KBM-7 (cell line): ENCODE measurements around the gene ZCCHC7.
"Not testable (repeated sequence)": the region's sequence is repeated elsewhere in the genome, so short reads cannot be mapped to it uniquely, and the experiment has no call there.

Experiments
- DNase-seq: peaks from one replicate; pipeline ENCODE4 v3.0.0-alpha.2; 2015
- in situ Hi-C: fragments of 300-500 bp; cut with MboI; formaldehyde crosslinking; loops from 2 replicates; pipeline ENCODE4 v1.14.3; 2020; ENCODE audit warnings: low sequenced_read_pairs, low pct_unique_long_range_greater_than_20kb, mixed read lengths

The ZCCHC7 gene

GRCh38 chr9:37283730-37284325, 163.5 kb downstream of the ZCCHC7 start:
- peak; percentile 28 for DNase-seq
- in situ Hi-C loops = no loop called here

DNA sequence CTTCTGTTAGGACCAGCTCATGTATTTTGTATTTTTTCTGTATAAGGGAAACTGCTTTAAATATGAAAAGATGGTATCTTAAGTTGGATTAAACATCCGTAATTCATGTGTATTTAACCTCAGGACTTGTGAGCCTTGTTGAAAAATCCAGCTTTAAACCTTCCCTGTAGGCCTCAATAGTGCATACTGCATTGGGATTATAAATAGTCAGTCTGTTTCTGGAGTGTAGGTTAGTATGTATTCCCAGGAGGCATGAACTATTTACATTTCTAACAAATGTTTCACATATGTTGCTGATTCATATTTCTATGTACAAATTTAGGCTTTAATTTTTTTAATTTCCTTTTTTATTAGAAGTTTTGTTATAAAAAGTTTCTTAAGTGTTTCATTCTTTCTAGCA, 164.3 kb downstream of the ZCCHC7 start:
- DNase-seq = no peak
- in situ Hi-C loops = no loop called here

GRCh38 chr9:37286530-37287175, 166.3 kb downstream of the ZCCHC7 start:
- in situ Hi-C loops = no loop called here
- DNase-seq = no peak

- no peak for DNase-seq
- in situ Hi-C loops = no loop called here
These were observed 166.9 kb downstream of the ZCCHC7 start for GRCh38 chr9:37287317-37287716.

DNA sequence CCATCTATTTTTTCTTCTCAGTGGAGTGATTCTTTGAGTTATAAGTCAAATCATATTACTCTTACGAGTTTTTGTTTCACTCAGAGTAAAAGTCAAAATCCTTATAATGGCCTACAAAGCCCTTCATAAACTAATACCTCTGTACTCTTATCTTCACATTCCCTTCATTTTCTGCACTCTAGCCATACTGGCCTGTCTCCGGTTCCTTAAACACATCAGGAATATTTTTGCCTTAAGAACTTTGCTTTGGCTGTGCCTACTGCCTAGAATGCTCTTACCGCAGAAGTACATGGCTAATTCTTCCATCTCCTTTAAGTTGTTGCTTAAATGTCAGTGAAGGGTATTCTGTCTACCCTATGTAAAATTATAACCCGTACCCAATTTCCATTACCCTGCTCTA, 169.3 kb downstream of the ZCCHC7 start:
- in situ Hi-C loops = no loop called here
- DNase-seq = no peak

DNA sequence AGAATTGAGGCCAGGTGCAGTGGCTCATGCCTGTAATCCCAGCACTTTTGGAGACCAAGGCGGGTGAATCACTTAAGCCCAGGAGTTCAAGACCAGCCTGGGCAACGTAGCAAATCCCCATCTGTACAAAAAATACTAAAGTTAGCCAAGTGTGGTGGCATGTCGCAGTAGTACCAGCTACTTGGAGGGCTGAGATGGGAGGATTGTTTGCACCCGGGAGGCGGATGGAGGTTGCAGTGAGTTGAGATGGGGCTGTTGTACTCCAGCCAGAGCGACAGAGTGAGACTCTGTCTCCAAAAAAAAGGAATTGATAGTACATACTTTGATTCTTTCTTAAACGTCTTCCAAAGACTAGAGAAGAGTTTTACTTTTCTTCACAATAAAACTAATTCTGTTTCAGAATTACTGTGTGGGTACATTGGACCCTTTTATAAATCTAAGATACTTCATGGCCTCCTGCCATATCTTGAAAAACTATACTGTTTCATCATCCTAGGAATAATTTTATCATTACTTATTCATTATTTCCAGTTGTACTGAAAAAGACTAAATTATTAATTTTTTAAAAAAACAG, 170.1 kb downstream of the ZCCHC7 start:
- no peak for DNase-seq

GRCh38 chr9:37290940-37291485, 170.6 kb downstream of the ZCCHC7 start:
- in situ Hi-C loops = no loop called here

More for the DNA sequence above, 170.1 kb downstream of the ZCCHC7 start:
- in situ Hi-C loops = no loop called here

DNA sequence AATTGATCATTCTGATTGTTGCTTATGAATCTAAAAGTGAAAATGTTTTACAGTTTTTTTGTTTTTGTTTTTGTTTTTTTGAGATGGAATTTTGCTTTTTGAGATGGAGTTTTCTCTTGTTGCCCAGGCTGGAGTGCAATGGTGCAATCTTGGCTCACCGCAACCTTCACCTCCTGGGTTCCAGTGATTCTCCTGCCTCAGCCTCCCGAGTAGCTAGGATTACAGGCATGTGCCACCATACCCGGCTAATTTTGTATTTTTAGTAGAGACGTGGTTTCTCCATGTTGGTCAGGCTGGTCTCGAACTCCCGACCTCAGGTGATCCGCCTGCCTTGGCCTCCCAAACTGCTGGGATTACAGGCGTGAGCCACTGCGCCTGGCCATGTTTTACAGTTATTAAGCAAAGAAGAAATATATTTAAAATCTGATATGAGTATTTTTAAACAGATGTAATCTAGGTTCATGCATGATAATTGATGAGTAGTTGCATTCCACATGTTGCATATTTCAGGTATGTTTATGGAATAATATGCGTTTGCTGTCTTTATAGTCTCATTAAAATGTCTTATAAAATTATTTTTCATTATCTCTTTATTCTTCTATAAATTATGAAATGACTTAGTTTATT, 171.4 kb downstream of the ZCCHC7 start:
- DNase-seq, in situ Hi-C loops: not testable (repeated sequence)

More at GRCh38 chr9:37290940-37291485, 170.6 kb downstream of the ZCCHC7 start:
- DNase-seq = no peak

DNA sequence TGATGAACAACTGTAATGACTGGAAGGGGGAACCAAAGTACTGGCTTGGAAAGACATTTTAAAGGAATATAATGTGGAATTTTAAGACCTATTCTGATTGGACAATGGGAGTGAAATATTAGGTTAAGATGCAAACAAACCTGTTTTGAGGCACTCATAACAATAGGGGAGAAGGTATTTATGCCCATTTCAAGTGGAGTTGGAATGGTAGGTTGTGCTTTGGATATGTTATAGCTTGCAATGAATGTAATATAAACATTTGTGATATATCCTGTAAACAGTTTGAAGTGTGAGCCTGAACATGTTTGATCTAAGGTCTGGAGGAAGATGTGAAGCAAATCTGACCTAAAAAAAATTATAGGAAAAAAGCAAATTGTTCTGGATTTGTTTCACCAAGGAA, 172.5 kb downstream of the ZCCHC7 start:
- DNase-seq = no peak

GRCh38 chr9:37293664-37294524, 173.5 kb downstream of the ZCCHC7 start:
- in situ Hi-C loops = no loop called here
- DNase-seq = no peak

More for the DNA sequence above, 172.5 kb downstream of the ZCCHC7 start:
- in situ Hi-C loops = no loop called here

- in situ Hi-C loops = no loop called here
- no peak for DNase-seq
These were observed 174.8 kb downstream of the ZCCHC7 start for GRCh38 chr9:37295178-37295577.

GRCh38 chr9:37295796-37296195, 175.4 kb downstream of the ZCCHC7 start:
- DNase-seq = peak; percentile 39
- in situ Hi-C loops = no loop called here

- DNase-seq = no peak
- in situ Hi-C loops = no loop called here
These were observed 177.2 kb downstream of the ZCCHC7 start for GRCh38 chr9:37297592-37297991.

- no peak for DNase-seq
- in situ Hi-C loops = no loop called here
These were observed 180.2 kb downstream of the ZCCHC7 start for GRCh38 chr9:37300620-37301019.

- no peak for DNase-seq
- in situ Hi-C loops = no loop called here
These were observed 180.9 kb downstream of the ZCCHC7 start for GRCh38 chr9:37301042-37301853.

DNA sequence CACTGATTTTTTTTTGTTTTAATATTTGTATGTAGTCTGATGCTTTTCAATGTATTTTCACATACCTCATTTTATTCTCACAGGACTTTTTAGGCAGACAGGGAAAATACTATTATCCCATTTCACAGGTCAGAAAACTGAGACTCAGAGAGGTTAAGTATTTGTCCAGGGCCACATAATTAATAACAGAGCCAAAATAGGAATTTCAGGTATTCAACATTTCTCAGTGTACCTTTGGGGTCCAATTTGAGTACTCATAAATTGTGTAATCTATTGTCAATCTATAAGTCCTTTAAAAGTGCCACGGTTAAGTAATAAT, 181.4 kb downstream of the ZCCHC7 start:
- in situ Hi-C loops = no loop called here
- DNase-seq = no peak

DNA sequence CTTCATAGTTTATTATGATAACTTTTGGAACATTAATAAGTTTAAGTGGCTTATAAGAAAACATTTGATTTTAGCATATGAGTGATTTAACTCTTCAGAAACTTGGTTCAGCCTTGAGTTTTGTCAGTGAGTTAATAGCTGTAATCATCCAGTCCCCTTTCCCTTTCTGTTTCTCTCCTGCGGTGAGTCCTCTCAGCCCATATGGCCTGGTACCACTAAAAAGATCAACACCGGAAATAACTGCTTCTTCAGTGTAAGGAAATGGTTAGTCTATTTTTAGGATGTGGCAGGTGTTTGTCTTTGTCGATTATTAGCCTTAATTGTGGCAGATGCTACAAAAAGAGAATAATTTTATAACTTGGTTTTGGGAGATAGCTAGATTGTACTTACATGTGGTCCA, 181.9 kb downstream of the ZCCHC7 start:
- in situ Hi-C loops = no loop called here
- peak; percentile 81 for DNase-seq

- DNase-seq, in situ Hi-C loops: not testable (repeated sequence)
These were observed 182.9 kb downstream of the ZCCHC7 start for GRCh38 chr9:37303272-37303671.
